ENCODE results near the gene ACTN3.
"Not testable (repeated sequence)": the region's sequence is repeated elsewhere in the genome, so short reads cannot be mapped to it uniquely, and the experiment has no call there.

ACTN3 gene

GRCh38 chr11:66544952-66545351 lies 1.8 kb upstream of the ACTN3 start:
- DNase-seq (ENCODE audit: low read depth): not testable (repeated sequence)

- peak; percentile 94 for DNase-seq (ENCODE audit: low read depth)
Measured at GRCh38 chr11:66545701-66546367, 869 bp upstream of the ACTN3 start, which contains the start of gene ZDHHC24. ZDHHC24 (minus strand) TSS chr11:66546048; CDS start chr11:66546003, 45 bp downstream.

- DNase-seq (ENCODE audit: low read depth): no peak
Measured at GRCh38 chr11:66546966-66547661, 411 bp downstream of the ACTN3 start.

- DNase-seq (ENCODE audit: low read depth): no peak
Measured at GRCh38 chr11:66547662-66548009, 933 bp downstream of the ACTN3 start.

GRCh38 chr11:66548041-66548440 lies 1.3 kb downstream of the ACTN3 start:
- DNase-seq (ENCODE audit: low read depth): no peak

- no peak for DNase-seq (ENCODE audit: low read depth)
Measured at GRCh38 chr11:66548774-66549630, 2.3 kb downstream of the ACTN3 start.

GRCh38 chr11:66549696-66550095 lies 3.0 kb downstream of the ACTN3 start:
- DNase-seq (ENCODE audit: low read depth): no peak

- DNase-seq (ENCODE audit: low read depth): no peak
Measured at GRCh38 chr11:66550887-66551286, 4.2 kb downstream of the ACTN3 start.

GRCh38 chr11:66554602-66555001 lies 7.9 kb downstream of the ACTN3 start:
- DNase-seq (ENCODE audit: low read depth): no peak

GRCh38 chr11:66555416-66555815 lies 8.7 kb downstream of the ACTN3 start:
- DNase-seq (ENCODE audit: low read depth): no peak

- DNase-seq (ENCODE audit: low read depth): no peak
Measured at GRCh38 chr11:66556086-66556485, 9.4 kb downstream of the ACTN3 start.

- DNase-seq (ENCODE audit: low read depth): no peak
Measured at GRCh38 chr11:66557733-66558326, 11.1 kb downstream of the ACTN3 start.

- DNase-seq (ENCODE audit: low read depth): no peak
Measured at GRCh38 chr11:66559142-66559865, 12.6 kb downstream of the ACTN3 start.

- no peak for DNase-seq (ENCODE audit: low read depth)
Measured at GRCh38 chr11:66559866-66560676, 13.4 kb downstream of the ACTN3 start.

- no peak for DNase-seq (ENCODE audit: low read depth)
Measured at GRCh38 chr11:66561178-66561974, 14.7 kb downstream of the ACTN3 start.

- DNase-seq (ENCODE audit: low read depth): no peak
Measured at GRCh38 chr11:66561975-66562248, 15.2 kb downstream of the ACTN3 start.

- no peak for DNase-seq (ENCODE audit: low read depth)
Measured at GRCh38 chr11:66562275-66562674, 15.6 kb downstream of the ACTN3 start.

- no peak for DNase-seq (ENCODE audit: low read depth)
Measured at GRCh38 chr11:66562907-66563583, 16.3 kb downstream of the ACTN3 start.

GRCh38 chr11:66563832-66564231 lies 17.1 kb downstream of the ACTN3 start:
- DNase-seq (ENCODE audit: low read depth): no peak

- DNase-seq (ENCODE audit: low read depth): no peak
Measured at GRCh38 chr11:66564538-66564937, 17.8 kb downstream of the ACTN3 start.

Measured in GM04504 (cell line).